B cell (primary cell): ENCODE measurements around the gene FBXW9. TPM values are rescaled to one million over a fixed set of nuclear protein-coding genes. Genes with fewer than 3 reads are reported as not detected.

Experiments used
- ATAC-seq: fragments of 200-7000 bp; cut with Tn5 transposase; one replicate; pipeline ENCODE4 v1.10.0; 2021; ENCODE audit warnings: low read depth, mild to moderate bottlenecking, moderate number of reproducible peaks, moderate library complexity
- CTCF ChIA-PET: fragments of 350-600 bp; sonication (Branson Sonifier 250); formaldehyde crosslinking; loops from one replicate; lab custom pipeline; 2021; ENCODE audit warnings: antibody characterized with exemption, inconsistent platforms; lab: Charles Lee
- POLR2A ChIA-PET: fragments of 350-600 bp; sonication (Branson Sonifier 250); formaldehyde crosslinking; loops from one replicate; lab custom pipeline; 2021; ENCODE audit warnings: antibody characterized with exemption; lab: Charles Lee
- DNase-seq: peaks from one replicate; pipeline ENCODE4 v3.0.0; 2013
- H2AFZ ChIP-seq: 2 replicates; pipeline ENCODE4 v1.6.1; 2012; ENCODE audit warnings: mild to moderate bottlenecking, low read depth, low read length; ENCODE audit not compliant: insufficient read depth, poor library complexity, severe bottlenecking
- H3K27ac ChIP-seq, 2 donors: 1 replicate in 1 of 2; 2 replicates in 1 of 2; pipeline ENCODE4 v1.5.1; 2012 to 2013; ENCODE audit warnings: low read length in 2 of 2, mild to moderate bottlenecking in 2 of 2, moderate library complexity in 1 of 2
- H3K27me3 ChIP-seq, 4 experiments: fragments of 200-600 bp in 1 of 4; sonication (generic) in 1 of 4; replicated peaks in 1 of 4; 1 replicate in 2 of 4; 2 replicates in 2 of 4; pipeline versions ENCODE4 v1.6.1 to v1.7.0; 2013 to 2016; ENCODE audit warnings: low read length in 3 of 4, mild to moderate bottlenecking in 2 of 4, mixed read lengths in 1 of 4, moderate library complexity in 1 of 4; ENCODE audit not compliant: insufficient read depth in 4 of 4, control insufficient read depth in 3 of 4; ENCODE audit errors: control extremely low read depth in 1 of 4
- H3K36me3 ChIP-seq, 2 experiments: replicated peaks in 1 of 2; 1 replicate in 1 of 2; 2 replicates in 1 of 2; pipeline versions ENCODE4 v1.6.1 to v1.7.1; 2013; ENCODE audit warnings: low read length in 1 of 2; ENCODE audit not compliant: insufficient read depth in 2 of 2, control insufficient read depth in 1 of 2; ENCODE audit errors: control extremely low read depth in 1 of 2, extremely low read depth in 1 of 2
- H3K4me1 ChIP-seq, 2 donors: fragments of 200-600 bp in 1 of 2; sonication (generic) in 1 of 2; 1 replicate in 1 of 2; 2 replicates in 1 of 2; pipeline versions ENCODE4 v1.5.1 to v1.6.1; 2013 to 2017; ENCODE audit warnings: low read length in 2 of 2; ENCODE audit not compliant: control insufficient read depth in 2 of 2, insufficient read depth in 2 of 2
- H3K4me2 ChIP-seq: replicated peaks from 2 replicates; pipeline ENCODE3; 2012; ENCODE audit warnings: mild to moderate bottlenecking, low read depth, low read length; ENCODE audit not compliant: poor library complexity, severe bottlenecking
- H3K4me3 ChIP-seq, 5 experiments: fragments of 200-600 bp in 1 of 5; sonication (generic) in 1 of 5; 1 replicate in 3 of 5; 2 replicates in 2 of 5; pipeline versions ENCODE4 v1.5.1 to v1.7.0; 2011 to 2016; ENCODE audit warnings: low read length in 4 of 5, mild to moderate bottlenecking in 4 of 5, low read depth in 2 of 5, control low read depth in 1 of 5, moderate library complexity in 1 of 5; ENCODE audit not compliant: insufficient read depth in 1 of 5; ENCODE audit errors: control extremely low read depth in 1 of 5, extremely low read depth in 1 of 5
- H3K79me2 ChIP-seq: fragments of 200-600 bp; sonication (generic); one replicate; pipeline ENCODE4 v1.6.0; 2016; ENCODE audit warnings: low read length; ENCODE audit not compliant: control insufficient read depth, insufficient read depth
- H3K9ac ChIP-seq: fragments of 200-600 bp; sonication (generic); 2 replicates; pipeline ENCODE4 v1.6.1; 2017; ENCODE audit warnings: mild to moderate bottlenecking, low read length, moderate library complexity
- H3K9me3 ChIP-seq, 3 donors: one replicate each; pipeline versions ENCODE4 v1.6.1 to v1.7.1; 2013; ENCODE audit warnings: low read length in 2 of 3; ENCODE audit not compliant: control insufficient read depth in 2 of 3, insufficient read depth in 1 of 3; ENCODE audit errors: control extremely low read depth in 1 of 3
- H4K20me1 ChIP-seq: 2 replicates; pipeline ENCODE4 v1.6.0; 2012; ENCODE audit warnings: mild to moderate bottlenecking, low read length; ENCODE audit not compliant: insufficient read depth, control insufficient read depth, poor library complexity, severe bottlenecking
- H3K27ac Mint-ChIP-seq: one replicate; pipeline ENCODE4 v1.8.0; 2021; ENCODE audit warnings: mixed read lengths
- H3K27me3 Mint-ChIP-seq: one replicate; pipeline ENCODE4 v1.8.0; 2021; ENCODE audit warnings: mixed read lengths
- H3K4me1 Mint-ChIP-seq: one replicate; pipeline ENCODE4 v1.8.0; 2021; ENCODE audit warnings: mixed read lengths
- H3K4me3 Mint-ChIP-seq: one replicate; pipeline ENCODE4 v1.8.0; 2021; ENCODE audit warnings: mixed read lengths
- H3K9me3 Mint-ChIP-seq: one replicate; pipeline ENCODE4 v1.8.0; 2022; ENCODE audit warnings: mixed read lengths; ENCODE audit not compliant: insufficient read depth
- EZH2 ChIP-seq: IDR thresholded peaks from 2 replicates; pipeline ENCODE4 v1.6.1; 2012; ENCODE audit warnings: borderline replicate concordance, low read depth, mild to moderate bottlenecking, moderate library complexity, low read length; ENCODE audit not compliant: insufficient read depth, poor library complexity, severe bottlenecking
- WGBS: methylation state at CpG from one replicate; pipeline ENCODE4 v1.1.5; 2013; ENCODE audit warnings: missing lambda C conversion rate; ENCODE audit not compliant: insufficient coverage; 5-methylcytosine and 5-hydroxymethylcytosine counted together
- intact Hi-C: fragments of 100-400 bp; cut with micrococcal nuclease; formaldehyde crosslinking; loops from one replicate; pipeline ENCODE4 v1.10.0; 2022
- polyA plus RNA-seq: library from polyadenylated mRNA; depleted of rRNA; stranded (reverse); fragments of >200 nt; gene quantifications from 2 replicates; pipeline ENCODE4 v1.2.3, GENCODE V29; 2012
- total RNA-seq, 2 donors: library from RNA; stranded (reverse); fragments of 120-200 nt in 1 of 2; gene quantifications; 1 replicate in 1 of 2; 2 replicates in 1 of 2; pipeline versions ENCODE4 v1.2.3 to v1.2.4, GENCODE V29; 2013 to 2022
- TF ChIP-seq, protein P1 (sequence below): fragments of 200-600 bp; IDR thresholded peaks from one replicate; pipeline ENCODE4 v1.8.0; 2022; ENCODE audit warnings: antibody characterized with exemption, mild to moderate bottlenecking

The FBXW9 gene
- total and polyA plus RNA-seq, 2 donors (not counting 1 experiment from before 2014, with no cell fraction given) = 4.7 TPM

DNA sequence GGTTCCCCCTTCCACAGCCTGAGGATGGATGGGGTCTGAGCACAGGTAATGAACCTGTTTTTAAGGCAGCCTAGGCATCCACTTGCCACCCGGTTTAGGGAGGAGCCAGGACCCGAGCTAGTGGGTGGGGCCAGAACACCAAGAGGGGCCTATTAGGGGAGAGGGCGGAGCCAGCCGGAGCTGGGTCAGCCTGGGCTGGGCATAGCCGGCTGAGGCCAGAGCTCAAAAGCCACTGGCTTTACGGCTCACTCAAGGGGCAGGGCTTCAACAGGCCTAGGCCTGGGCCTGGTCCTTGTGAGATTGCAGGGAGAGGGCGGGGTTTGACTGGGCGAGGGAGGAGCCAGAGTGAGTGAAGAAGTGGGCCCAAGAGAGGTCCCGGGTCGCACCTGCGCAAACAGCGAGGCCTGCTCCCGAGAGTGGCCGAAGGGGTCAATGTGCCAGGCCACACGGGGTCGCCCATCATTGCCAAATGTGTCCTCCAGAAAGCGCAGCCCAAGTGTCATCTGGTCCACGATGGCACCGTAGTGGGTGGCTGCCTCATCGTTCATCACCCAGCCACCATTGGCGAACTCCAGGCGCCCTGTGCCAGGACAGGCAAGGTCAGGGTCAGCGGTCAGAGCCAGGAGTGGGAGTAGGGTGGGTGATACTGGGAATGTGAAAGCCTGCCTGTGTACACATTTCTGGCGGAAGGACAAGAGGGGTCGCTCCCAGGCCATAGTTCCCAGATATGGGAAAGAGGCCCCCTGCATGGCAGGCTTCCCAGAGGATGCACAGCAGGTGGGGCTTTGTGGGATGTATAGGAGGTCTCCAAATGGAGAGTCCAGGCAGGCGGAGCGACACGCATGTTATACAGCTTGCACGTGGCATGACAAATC lies 31.8 kb downstream of the FBXW9 start:
- Mint-ChIP-seq H3K9me3 (no peaks in the 10 kb centered on the region), H3K27ac (peak overlapping the region; percentile 97), H3K4me3 (peak overlapping the region; percentile 98), H3K4me1 (peaks cover 60% of the 10 kb centered on the region), H3K27me3 (no peaks in the 10 kb centered on the region)
- CTCF ChIA-PET = interaction anchor here (0.7 to 3.2 kb wide), 5 partner anchors 9 to 101 kb away, joined by 3 to 14 read pairs (median 3); partner anchors contain the start of gene DHPS
- no peak for DNase-seq
- Histone ChIP-seq H4K20me1 (peaks cover 37% of the 10 kb centered on the region), H3K4me1 (peaks cover 29 to 48% of the 10 kb centered on the region in 2 donors), H3K79me2 (peaks cover 91% of the 10 kb centered on the region), H3K4me2 (peak overlapping the region; percentile 88), H3K36me3 (peaks cover 4 to 54% of the 10 kb centered on the region in 2 experiments), H2AFZ (no peak overlapping the region), H3K27ac (peak overlapping the region; percentile 95 to 99), H3K27me3 (no peaks in the 10 kb centered on the region), H3K4me3 (peak overlapping the region in 1 of 5 experiments; percentile 93), H3K9ac (no peak overlapping the region), H3K9me3 (no peaks in the 10 kb centered on the region)
- WGBS = 82% methylated on average over 29 of the region's 29 CpGs
- no peak for ATAC-seq
- TF ChIP-seq, protein P1, sequence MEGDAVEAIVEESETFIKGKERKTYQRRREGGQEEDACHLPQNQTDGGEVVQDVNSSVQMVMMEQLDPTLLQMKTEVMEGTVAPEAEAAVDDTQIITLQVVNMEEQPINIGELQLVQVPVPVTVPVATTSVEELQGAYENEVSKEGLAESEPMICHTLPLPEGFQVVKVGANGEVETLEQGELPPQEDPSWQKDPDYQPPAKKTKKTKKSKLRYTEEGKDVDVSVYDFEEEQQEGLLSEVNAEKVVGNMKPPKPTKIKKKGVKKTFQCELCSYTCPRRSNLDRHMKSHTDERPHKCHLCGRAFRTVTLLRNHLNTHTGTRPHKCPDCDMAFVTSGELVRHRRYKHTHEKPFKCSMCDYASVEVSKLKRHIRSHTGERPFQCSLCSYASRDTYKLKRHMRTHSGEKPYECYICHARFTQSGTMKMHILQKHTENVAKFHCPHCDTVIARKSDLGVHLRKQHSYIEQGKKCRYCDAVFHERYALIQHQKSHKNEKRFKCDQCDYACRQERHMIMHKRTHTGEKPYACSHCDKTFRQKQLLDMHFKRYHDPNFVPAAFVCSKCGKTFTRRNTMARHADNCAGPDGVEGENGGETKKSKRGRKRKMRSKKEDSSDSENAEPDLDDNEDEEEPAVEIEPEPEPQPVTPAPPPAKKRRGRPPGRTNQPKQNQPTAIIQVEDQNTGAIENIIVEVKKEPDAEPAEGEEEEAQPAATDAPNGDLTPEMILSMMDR = no peak
- TF ChIP-seq EZH2 = no peak
- POLR2A ChIA-PET = interaction anchor here (0.5 to 3.7 kb wide), 7 partner anchors 16 to 1959 kb away, joined by 3 to 16 read pairs (median 6); partner anchors contain the start of genes ZNF490, ZNF564, ZNF791 and ZNF799
- intact Hi-C loops = loop anchor here (1.0 to 5.0 kb wide), 5 partner anchors 24 to 222 kb away; partner anchors contain the start of genes FBXW9, TNPO2 and ZNF443
